OCI-LY1 (cell line): ENCODE measurements around the gene CREB3.

Experiments
- CTCF ChIP-seq: fragments of 200-600 bp; sonication (generic), shearing (Covaris generic); IDR thresholded peaks from 2 replicates; pipeline ENCODE4 v1.5.1; 2017; ENCODE audit warnings: mild to moderate bottlenecking, antibody characterized with exemption, low read length, moderate library complexity, mixed read lengths
- EZH2 ChIP-seq: fragments of 200-600 bp; sonication (generic), shearing (Covaris generic); IDR thresholded peaks from 2 replicates; pipeline ENCODE4 v1.8.0; 2017; ENCODE audit warnings: borderline replicate concordance, mixed run types, mild to moderate bottlenecking, antibody characterized with exemption, low read length, moderate library complexity, mixed read lengths

GRCh38 chr9:35763803-35764202, 31.3 kb downstream of the CREB3 start:
- TF ChIP-seq CTCF (no peak), EZH2 (no peak)
